SK-N-SH treated with all-trans-retinoic acid at 6 μM for 48 hours (cell line): ENCODE measurements around the gene ABCC10.

ENCODE experiments used
- ARNTL ChIP-seq: fragments of 450-650 bp; formaldehyde crosslinking; IDR thresholded peaks from 2 replicates; pipeline ENCODE4 v1.5.0; 2020; ENCODE audit warnings: low read depth, mild to moderate bottlenecking, moderate library complexity, borderline replicate concordance
- BACH2 ChIP-seq: fragments of 250-450 bp; sonication (Bioruptor Pico); IDR thresholded peaks from 2 replicates; pipeline ENCODE4 v1.9.0; 2021; ENCODE audit warnings: mild to moderate bottlenecking, borderline replicate concordance
- CSDC2 ChIP-seq: fragments of 250-450 bp; sonication (Bioruptor Pico); IDR thresholded peaks from 2 replicates; pipeline ENCODE4 v1.5.0; 2020; ENCODE audit warnings: mild to moderate bottlenecking, moderate library complexity
- ESRRG ChIP-seq: fragments of 250-450 bp; sonication (Bioruptor Pico); IDR thresholded peaks from 2 replicates; pipeline ENCODE4 v1.6.1; 2021; ENCODE audit warnings: mild to moderate bottlenecking
- GLIS3 ChIP-seq: fragments of 250-450 bp; sonication (Bioruptor Pico); IDR thresholded peaks from 2 replicates; pipeline ENCODE4 v1.5.0; 2020; ENCODE audit warnings: mild to moderate bottlenecking, moderate library complexity
- ISL1 ChIP-seq: fragments of 250-450 bp; sonication (Bioruptor Pico); IDR thresholded peaks from 2 replicates; pipeline ENCODE4 v2.1.2; 2022; ENCODE audit warnings: mild to moderate bottlenecking, moderate library complexity
- PATZ1 ChIP-seq: fragments of 250-450 bp; sonication (Bioruptor Pico); IDR thresholded peaks from 2 replicates; pipeline ENCODE4 v1.8.0; 2020; ENCODE audit warnings: mild to moderate bottlenecking, moderate library complexity, borderline replicate concordance
- TOX ChIP-seq: fragments of 250-450 bp; sonication (Bioruptor Pico); IDR thresholded peaks from 2 replicates; pipeline ENCODE4 v1.8.0; 2021; ENCODE audit warnings: mild to moderate bottlenecking, moderate library complexity, borderline replicate concordance
- ZFP3 ChIP-seq: fragments of 250-450 bp; sonication (Bioruptor Pico); IDR thresholded peaks from 2 replicates; pipeline ENCODE4 v1.5.0; 2020; ENCODE audit warnings: mild to moderate bottlenecking, moderate library complexity
- ZFP30 ChIP-seq: fragments of 450-650 bp; formaldehyde crosslinking; IDR thresholded peaks from 2 replicates; pipeline ENCODE4 v1.5.0; 2022; ENCODE audit warnings: mild to moderate bottlenecking, moderate library complexity
- TF ChIP-seq, protein P1 (sequence below): fragments of 250-450 bp; sonication (Bioruptor Pico); IDR thresholded peaks from 2 replicates; pipeline ENCODE4 v1.8.0; 2021; ENCODE audit warnings: low read depth, mild to moderate bottlenecking, moderate library complexity, borderline replicate concordance

- TF ChIP-seq ARNTL (CRISPR knock-in tag) (no peak), ZFP3 (CRISPR knock-in tag) (no peak), PATZ1 (CRISPR knock-in tag) (no peak), TOX (no peak), ESRRG (no peak), BACH2 (no peak), ZFP30 (CRISPR knock-in tag) (no peak), GLIS3 (CRISPR knock-in tag) (no peak), CSDC2 (CRISPR knock-in tag) (no peak), ISL1 (CRISPR knock-in tag) (no peak)
- TF ChIP-seq, protein P1, sequence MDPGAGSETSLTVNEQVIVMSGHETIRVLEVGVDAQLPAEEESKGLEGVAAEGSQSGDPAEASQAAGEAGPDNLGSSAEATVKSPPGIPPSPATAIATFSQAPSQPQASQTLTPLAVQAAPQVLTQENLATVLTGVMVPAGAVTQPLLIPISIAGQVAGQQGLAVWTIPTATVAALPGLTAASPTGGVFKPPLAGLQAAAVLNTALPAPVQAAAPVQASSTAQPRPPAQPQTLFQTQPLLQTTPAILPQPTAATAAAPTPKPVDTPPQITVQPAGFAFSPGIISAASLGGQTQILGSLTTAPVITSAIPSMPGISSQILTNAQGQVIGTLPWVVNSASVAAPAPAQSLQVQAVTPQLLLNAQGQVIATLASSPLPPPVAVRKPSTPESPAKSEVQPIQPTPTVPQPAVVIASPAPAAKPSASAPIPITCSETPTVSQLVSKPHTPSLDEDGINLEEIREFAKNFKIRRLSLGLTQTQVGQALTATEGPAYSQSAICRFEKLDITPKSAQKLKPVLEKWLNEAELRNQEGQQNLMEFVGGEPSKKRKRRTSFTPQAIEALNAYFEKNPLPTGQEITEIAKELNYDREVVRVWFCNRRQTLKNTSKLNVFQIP (CRISPR knock-in tag), result no peak
Observed at GRCh38 chr6:43444036-43444435, 16.7 kb downstream of the ABCC10 start.
